GM21423 (cell line): Measurements from ENCODE around the gene NTSR1.

Source experiments
- ATAC-seq: cut with Tn5 transposase; IDR thresholded peaks from one replicate; pipeline ENCODE4 v1.9.1; 2021; ENCODE audit warnings: mild to moderate bottlenecking, moderate library complexity; ENCODE audit not compliant: unreplicated experiment

The NTSR1 gene

GRCh38 chr20:62708591-62709536, at the start of gene NTSR1:
Gene NTSR1 (plus strand): TSS chr20:62708836. CDS start chr20:62709208, 372 bp downstream.
- no peak for ATAC-seq

- ATAC-seq, result no peak
These were observed 49.0 kb upstream of the NTSR1 start for GRCh38 chr20:62659488-62660239.

GRCh38 chr20:62660240-62660615, 48.4 kb upstream of the NTSR1 start:
- no peak for ATAC-seq

- ATAC-seq, result no peak
These were observed 47.9 kb upstream of the NTSR1 start for GRCh38 chr20:62660768-62661167.

- ATAC-seq, result no peak
These were observed 47.0 kb upstream of the NTSR1 start for GRCh38 chr20:62661647-62662046.

- ATAC-seq, result no peak
These were observed 46.2 kb upstream of the NTSR1 start for GRCh38 chr20:62662422-62662821.

GRCh38 chr20:62663145-62664018, 45.3 kb upstream of the NTSR1 start:
- no peak for ATAC-seq

- no peak for ATAC-seq
These were observed 44.3 kb upstream of the NTSR1 start for GRCh38 chr20:62664019-62664971.

GRCh38 chr20:62665153-62665754, 43.4 kb upstream of the NTSR1 start:
- no peak for ATAC-seq

- no peak for ATAC-seq
These were observed 42.6 kb upstream of the NTSR1 start for GRCh38 chr20:62665826-62666735.

GRCh38 chr20:62666736-62667529, 41.7 kb upstream of the NTSR1 start:
- ATAC-seq, result no peak

GRCh38 chr20:62667530-62668440, 40.9 kb upstream of the NTSR1 start:
- ATAC-seq, result no peak

- no peak for ATAC-seq
These were observed 40.1 kb upstream of the NTSR1 start for GRCh38 chr20:62668441-62669027.

GRCh38 chr20:62669249-62669648, 39.4 kb upstream of the NTSR1 start:
- no peak for ATAC-seq

- no peak for ATAC-seq
These were observed 38.5 kb upstream of the NTSR1 start for GRCh38 chr20:62670156-62670555.

GRCh38 chr20:62670998-62671397, 37.6 kb upstream of the NTSR1 start:
- ATAC-seq, result no peak
